GM12872 (cell line): Measurements from ENCODE around the gene PRRT1B.

ENCODE experiments used
- CTCF ChIP-seq: IDR thresholded peaks from 3 replicates; pipeline ENCODE4 v1.5.1; 2011; ENCODE audit warnings: low read depth, mild to moderate bottlenecking, low read length, moderate library complexity; ENCODE audit not compliant: insufficient read depth

PRRT1B gene

DNA sequence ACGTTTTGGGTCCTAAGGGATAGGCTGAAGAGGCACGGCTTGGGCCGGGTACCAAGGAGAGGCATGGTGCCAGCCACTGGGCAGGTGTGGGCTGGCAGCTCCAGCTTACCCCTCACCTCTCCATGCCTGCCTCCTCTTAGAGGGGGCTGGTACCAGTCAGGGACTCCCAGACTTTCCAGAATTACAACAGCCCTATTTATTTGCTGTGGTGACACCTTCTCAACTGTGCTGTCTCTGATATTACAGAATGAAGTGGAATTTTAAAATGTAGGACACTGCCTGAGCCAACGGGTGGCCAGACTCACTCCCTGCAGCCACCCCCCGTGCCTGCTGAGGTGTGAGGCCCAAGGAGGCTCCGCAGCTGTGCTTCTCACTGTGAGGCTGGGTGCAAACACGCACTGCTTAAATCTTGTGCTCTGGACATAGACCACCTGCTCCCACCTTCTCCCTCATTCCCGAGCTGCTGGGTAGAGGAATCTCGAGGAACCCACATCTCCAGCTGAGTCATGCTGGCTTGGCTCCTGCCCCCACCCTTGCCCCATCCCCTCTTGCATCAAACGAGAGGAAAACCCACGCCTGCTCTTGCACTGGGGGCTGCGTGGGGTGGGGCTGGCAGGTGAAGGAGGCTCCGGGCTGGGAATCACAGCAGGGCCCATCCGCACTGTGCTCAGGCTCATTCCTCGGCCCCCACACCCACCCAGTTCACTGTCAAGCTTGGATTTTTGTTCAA lies 47.9 kb downstream of the PRRT1B start:
- no peak for TF ChIP-seq CTCF

DNA sequence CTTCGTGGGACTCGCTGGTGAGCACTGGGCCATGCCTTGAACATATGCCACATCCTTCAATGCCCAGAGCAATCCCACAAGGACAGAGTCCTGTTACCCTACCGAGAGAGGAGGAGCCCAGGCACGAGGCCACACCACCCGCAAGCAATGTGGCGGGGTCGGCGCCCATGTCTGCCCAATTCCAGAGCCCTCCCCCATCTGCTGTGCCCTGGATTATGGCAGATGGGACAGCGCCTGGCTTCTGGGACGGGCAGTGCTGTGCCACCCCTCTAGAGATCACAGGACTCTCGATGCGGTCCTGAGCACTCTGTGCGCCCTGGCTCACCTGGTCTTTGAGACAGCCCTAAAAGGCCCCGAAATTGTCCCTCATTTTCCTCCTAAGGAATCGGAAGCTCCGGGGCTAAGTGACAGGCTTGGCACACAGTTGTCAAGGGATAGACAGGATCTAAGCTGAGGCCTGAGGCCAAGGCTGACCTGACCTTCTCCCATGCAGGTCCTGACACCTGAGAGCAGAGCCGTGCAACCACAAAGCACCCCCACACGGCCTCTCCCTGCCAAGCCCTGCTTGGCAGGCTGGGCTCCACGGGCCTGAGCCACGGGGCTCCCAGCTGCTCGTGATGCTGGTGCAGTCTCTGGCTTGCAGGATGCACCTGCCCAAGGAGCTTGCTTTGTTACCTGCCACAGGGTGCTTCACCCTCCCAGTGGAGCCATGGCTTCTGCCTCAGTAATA lies 48.8 kb downstream of the PRRT1B start:
- TF ChIP-seq CTCF = no peak

GRCh38 chr9:131594906-131595665 lies 49.8 kb downstream of the PRRT1B start:
- no peak for TF ChIP-seq CTCF

GRCh38 chr9:131595696-131596429 lies 50.5 kb downstream of the PRRT1B start:
- no peak for TF ChIP-seq CTCF

GRCh38 chr9:131596430-131596743 lies 51.1 kb downstream of the PRRT1B start:
- no peak for TF ChIP-seq CTCF

DNA sequence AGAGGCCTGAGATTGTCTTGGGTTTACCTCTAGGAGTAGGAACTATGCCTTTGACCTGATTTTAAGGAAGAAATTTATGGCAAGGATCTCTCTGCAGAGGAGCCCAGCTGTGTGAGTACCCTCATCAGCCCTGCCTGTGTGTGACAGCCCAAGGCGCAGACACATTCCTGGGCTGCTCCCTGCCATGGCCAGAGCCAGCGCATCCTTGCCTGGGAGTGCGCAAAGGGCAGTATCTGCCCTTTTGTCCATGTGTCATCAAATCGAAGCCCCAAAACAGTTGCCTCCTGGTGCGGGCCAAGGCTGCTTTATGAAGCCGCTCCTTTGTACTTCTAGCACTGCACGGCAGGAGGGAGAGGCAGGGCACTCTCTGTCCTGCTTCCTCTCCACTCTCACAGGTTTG lies 51.9 kb downstream of the PRRT1B start:
- no peak for TF ChIP-seq CTCF

GRCh38 chr9:131598121-131598520 lies 52.8 kb downstream of the PRRT1B start:
- no peak for TF ChIP-seq CTCF
